OCI-M2 (cell line): ENCODE measurements around the gene PC.

Experiments
- DNase-seq: peaks from one replicate; lab custom pipeline; 2025; ENCODE audit not compliant: unreplicated experiment; lab: John Stamatoyannopoulos, UW

PC gene

DNA sequence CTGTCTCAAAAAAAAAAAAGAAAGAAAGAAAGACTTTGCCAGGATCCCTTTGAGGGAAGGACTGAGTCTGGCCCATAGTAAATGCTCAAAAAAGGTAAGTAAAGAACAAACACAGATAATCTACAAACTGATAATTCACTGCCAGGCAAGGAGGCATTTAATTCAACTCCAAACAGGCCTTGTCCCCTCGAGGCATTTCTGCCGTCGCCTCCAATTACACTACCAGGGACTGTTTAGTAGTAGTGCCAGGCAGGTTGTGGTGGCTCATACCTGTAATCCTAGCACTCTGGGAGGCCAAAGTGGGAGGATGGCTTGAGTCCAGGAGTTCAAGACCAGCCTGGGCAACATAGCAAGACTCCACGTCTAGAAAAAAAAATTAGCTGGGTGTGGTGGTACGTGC lies 43.7 kb downstream of the PC start:
- DNase-seq: no peak

DNA sequence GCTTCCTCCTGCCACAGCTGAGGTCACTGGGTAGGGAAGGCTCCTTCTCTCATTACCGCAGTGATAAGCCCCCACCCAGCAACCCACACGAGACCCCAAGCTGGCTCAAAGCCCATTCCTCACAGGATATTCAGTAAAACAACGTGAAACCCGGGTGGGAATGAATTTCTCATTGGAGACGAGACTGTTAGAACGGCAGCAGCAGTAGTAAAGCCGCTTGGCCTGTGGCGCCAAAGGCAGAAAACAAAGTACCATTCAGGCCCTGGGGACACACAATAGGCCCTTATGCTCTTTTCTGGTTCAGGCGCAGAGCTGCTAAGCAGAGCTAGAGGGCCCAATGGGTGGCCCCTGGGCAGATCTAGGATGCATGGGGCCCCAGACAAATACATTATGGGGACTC lies 45.3 kb downstream of the PC start:
- no peak for DNase-seq

DNA sequence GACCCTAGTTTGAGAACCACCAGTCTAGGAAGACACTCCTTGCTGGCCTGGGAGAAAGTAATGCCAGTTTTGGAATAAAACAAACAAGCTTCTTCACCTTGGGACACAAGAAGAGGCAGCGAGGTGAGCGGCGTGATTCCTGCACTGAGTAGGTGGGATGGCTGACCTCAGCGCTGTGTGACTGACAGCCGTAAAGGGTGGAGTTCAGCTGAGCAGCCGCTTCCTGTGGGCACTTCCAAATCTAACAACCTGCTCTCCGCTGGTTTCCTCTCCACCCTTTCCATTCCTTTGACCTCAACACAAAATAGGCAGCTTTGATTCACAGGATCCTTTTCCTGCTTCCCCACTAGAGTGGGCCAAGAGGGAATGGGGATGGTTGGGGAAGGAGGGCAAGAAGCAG lies 45.8 kb downstream of the PC start:
- no peak for DNase-seq

DNA sequence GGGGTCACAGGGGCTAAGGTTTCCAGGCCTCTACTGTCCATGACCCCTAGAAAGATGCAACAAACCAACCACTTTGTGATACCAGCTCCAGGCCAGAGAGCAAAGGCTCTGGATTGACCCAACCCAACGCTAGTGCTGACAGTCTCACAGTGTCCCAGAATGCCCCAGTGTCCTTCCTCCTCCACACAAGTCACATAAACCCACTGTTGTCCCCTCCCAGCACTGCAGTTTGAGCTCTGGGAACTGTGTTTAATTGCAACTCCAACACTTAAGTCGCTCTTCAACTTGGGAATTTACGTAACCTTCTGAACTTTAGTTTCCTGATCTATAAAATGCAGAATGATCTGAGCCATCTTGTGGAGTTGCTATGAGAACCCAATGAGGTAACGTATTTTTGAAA lies 47.5 kb downstream of the PC start:
- no peak for DNase-seq

DNA sequence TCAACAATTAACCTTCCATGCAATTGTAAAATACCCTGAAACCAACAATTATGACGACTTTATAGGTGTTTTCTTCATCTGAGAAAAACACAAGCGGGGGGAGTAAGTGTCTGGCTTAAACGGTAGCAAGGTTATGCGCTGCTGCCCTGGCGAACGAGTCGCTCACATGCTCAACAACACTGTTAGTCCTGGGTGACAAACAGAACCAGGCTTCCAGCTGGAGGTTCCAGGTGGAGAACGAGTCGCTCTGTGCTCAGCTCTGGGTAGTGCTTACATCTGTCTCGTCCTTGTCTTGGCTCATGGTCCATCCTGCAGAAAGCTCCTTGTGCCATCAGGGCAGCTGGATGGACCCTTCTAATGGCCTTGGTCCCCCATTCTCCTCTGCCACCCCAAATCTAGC lies 48.2 kb downstream of the PC start:
- DNase-seq: no peak

DNA sequence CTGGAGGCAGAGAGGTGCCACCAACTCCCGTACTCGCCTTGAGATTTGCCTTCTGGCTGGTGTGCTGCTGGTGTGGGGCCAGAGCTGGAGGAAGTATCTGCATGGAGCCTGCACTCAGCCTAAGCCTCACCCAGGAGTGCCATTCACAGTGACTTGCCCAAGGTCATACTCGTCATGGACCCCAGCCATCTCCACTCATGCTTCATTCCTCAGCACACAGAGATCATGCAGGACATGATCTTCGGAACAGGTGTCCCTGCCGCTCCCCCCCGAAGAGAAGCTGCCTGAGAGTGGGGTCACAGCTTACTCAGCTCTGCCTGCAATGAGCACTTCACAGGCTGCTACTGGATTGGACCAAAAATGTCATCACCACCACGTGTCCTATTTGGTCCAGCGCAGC lies 49.0 kb downstream of the PC start:
- no peak for DNase-seq

DNA sequence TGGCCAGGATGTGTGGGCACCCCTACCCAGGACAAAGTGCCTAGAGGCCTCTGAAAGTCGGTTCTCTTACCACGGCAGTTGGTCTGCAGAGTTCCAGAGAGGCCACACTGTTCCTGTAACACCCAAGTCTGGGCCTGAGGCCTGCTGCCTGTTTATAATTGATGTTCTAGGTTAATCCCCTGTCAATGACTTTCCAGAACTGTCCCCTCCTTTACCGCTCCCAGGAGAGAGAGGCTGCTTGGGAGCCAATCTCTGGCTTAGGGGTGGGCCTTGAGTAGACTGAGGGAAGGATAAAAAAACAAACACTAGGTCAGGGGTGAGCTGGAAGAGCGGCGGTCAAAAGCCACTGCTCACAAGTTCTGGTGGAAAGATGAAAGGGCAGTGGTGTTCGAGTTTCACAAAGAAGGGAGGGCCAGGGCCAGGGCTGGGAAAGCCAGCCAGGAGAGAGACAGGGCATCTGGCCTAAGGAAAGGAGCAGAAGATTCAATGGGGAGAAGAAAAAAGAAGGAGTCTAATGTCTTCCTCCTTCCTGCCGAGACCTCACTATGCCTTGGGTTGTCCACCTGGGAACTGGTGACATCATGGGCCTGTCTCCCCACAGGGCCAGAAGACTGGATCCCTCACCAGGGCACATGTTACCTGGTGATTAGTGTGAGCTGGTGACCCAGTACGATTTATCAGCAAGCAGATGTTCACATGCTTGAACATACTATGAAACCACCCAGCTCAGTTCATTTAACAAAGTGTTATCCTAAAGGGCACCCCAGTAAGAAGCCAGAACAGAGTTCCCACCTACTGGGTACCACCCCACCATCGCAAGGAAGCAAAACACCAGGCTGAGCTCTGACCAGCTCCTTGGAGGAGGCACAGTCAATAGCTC lies 50.2 kb downstream of the PC start:
- no peak for DNase-seq

DNA sequence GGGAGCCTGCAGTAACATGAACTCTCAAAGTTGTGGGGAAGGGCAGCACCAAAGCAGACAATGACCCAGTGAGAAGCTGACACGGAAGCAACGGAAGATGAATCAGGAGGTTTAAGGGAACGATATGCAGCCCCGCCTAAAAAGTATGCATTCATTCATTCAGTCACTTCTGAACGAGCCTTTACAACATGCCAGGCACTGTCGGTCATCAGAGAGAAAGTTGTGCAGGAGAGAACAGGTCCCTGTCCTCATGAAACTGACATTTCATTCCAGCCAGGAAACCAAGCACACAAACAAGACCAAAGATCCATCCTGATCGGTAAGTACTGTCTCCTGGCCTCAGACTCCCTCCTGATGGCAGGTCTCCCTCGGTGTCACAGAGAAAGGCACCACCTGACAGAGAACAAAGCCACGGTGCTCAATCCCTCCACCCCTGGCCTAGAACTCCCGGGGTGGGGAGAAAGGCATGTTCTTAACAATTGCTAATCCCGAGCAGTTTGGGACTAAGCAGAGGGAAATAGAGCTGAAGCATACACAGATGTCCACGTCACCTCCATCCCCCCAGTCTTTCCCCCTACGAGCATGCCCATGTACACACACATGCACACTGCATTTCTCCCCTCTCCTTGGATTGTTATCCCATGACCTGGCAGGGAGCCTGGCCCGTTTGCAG lies 52.0 kb downstream of the PC start:
- DNase-seq: no peak

DNA sequence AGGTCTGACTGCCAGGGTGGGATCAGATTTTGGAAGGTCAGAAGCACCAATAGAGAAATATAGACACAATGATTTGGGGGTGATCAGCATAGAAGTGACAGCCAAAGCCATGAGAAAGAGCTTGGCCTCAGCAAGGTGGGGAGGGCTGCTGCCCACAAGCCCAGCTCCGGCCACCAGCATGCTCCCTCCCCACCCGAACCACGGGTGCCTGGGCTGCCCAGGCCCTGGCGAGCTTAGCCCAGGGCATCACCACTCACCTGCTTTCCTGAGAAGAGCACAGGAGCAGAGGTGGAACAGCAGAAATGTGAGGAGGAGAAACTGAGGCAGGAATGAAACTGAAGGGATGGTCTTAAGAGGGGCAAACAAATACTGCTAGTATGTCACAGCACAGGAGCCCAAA lies 52.6 kb downstream of the PC start:
- no peak for DNase-seq

DNA sequence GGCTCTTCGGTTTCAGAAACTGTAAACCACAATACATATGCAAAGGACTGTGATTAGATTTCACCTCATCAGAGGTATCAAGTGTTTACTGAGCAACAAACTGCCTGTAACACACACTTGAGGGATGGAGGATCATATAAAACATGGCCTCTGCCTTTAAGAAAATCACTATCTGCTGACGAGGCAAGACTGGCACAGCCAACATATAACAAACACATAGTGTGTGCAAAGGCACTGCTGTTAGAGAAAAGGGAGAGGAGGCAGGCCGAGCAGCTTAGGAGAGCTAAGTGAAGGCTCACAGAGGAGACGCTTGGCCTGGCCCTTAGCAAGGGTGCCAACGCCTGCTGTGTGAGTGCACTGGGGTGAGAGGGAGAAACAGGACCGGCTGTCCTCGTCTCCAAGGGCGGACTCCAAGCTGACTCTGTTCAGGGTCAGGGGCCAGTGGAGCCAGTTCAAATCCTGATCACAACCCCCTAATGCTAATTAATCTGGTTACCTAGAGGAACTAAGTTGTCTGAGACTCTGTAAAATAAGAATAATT lies 53.1 kb downstream of the PC start:
- DNase-seq: no peak

DNA sequence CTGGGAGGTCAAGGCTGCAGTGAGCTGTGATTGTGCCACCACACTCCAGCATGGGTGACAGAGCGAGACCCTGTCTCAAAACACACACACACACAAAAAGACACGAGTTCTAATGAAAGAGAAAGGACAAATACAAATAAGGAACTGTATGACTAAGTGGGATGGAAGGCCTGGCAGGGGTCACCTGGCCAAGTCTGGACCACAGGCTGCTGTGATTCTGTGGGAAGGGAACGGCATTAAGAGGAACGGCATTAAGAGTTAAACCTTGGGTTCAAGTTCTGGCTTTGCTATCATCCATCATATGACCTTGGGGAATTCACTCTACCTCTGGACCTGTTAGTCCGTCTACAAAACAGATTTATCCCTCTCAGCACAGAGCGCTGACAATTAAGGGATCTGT lies 53.6 kb downstream of the PC start:
- DNase-seq: no peak

DNA sequence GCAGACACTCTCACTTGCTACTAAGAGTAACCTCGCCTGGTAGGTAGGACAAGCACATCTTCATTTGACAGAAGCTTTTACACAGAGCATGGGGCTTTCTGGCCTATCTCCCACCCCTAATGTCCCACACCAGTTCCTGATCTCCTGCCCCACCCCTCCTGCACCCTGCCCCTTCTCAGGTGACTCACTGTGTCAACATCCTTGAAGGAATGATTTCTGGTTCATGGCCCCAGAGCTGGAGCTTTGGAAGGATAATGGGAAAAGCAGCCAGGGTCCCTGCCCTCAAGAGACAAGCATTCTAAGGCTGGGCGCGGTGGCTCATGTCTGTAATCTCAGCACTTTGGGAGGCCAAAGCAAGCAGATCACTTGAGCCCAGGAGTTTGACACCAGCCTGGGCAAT lies 54.1 kb downstream of the PC start:
- DNase-seq: no peak

DNA sequence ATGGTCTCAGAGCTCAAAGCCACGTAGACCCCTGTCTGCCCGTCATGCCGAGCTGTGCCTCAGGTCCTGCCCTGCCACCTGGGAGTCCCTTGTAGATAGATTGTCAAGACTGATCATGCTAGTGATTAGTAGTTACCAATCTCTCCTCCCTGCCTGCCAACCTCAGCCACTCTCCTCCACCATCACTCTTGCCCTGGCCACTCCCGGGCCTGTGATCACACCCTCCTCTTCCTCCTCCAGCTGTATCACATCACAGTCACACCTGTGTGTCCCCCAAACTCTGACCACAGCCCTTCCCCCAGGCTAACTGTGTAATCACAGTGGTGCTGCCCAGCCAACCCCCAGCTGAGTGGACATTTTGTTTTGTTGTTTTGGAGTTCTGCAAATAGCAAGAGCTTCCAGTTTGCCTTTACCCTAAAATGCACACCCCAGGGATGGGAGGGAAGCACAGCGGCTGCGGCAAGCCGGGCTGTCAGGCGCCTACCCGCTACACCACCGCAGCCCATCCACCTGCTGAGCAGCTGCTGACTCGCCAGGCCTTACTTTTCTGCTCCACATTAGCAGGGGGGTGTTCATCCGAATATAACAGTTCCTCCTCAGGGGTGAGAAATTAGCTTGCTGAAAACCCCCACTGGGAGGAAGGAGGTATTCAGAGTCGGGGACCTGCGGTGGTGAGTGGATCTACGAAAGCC lies 55.6 kb downstream of the PC start:
- DNase-seq: no peak

DNA sequence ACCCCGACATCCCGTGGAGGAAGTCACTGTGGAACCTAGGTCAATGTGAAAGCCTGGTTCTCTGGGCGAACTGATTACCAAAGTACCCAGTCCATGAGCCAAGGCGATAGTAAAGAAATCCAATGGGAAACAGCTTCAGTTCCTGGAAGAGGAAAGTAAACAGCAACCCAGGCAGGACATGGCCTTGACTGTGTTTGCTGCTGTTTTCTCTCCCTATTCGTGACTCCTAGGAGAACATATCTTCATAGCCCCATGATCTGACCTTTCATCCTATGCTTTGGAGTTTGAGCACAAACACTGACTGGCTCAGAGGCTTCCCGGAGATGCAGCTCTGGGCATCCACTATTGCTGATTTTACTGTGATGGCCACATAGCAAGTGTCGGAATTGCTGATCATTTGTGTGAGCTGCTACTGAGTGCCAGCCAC lies 56.2 kb downstream of the PC start:
- no peak for DNase-seq

DNA sequence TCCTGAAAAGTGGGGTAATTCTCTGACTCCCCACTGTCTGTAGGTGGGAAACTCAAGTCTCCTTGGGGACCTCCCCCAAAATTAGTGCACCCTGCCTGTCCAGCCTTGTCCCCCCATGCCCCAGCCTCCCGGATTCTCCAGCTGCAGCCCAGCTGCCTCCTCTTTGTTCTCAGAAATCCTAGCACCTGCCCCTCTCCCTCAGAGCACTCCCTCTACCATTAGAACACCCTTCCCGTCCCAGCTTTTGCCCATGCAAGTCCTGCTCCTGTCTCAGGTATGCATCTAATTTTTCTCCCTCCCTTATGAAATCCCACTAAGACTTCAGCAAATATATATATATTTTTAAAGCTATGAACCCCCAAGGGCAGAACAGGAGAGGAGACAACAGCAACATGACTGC lies 64.0 kb downstream of the PC start:
- DNase-seq: no peak

DNA sequence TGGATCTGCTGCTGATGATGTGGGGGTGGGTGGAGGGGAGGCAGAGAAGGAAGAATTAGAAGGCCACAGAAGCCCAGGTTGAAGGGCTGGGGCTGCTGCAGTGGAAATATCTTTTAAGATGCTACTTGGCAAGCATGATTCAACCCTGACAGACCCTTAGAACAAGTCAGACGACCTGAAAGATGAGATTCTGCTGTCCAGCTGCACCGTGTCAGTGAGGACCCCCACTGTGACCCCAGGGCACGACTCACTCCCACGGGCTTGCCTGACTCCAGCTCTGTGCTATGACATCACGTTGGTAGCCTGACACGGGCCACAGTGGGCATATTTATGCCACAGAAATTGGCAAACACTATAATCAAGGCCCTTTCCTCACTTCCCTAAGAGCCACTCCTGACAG lies 65.3 kb downstream of the PC start:
- no peak for DNase-seq

DNA sequence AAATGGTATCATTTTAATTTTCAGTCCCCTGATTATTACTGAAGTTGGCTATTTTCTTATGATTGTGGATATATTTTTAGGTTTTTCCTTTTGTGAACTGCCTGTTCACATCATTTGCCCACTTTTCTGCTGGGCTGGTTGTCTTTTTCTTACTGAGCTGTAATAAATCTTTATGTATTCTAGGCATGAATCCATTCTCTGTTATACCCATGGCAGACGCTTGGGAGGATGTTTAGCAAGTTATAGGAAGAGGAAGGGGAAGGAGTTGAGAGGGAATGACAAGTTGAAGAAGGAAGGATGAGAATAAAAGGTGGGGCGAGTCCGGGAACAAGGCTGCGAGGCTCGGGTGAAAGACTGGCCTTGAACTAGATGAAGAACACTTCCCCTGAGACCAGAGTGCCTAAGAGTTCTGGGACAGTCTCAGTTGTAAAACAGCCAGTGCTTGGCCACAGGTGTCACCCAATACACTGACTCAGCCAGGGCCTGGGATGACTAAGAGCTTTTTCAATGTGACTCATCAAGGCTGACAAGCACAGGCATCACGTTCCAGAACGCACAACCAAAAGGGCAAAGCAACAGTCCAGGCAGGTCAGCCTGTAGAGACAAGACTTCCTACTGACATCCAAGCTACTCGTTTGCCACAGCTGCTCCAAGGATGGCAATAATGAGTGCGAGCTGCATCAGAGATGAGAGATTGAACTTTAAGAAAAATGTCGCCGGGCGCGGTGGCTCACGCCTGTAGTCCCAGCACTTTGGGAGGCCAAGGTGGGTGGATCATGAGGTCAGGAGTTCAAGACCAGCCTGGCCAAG lies 66.1 kb downstream of the PC start:
- DNase-seq: no peak

DNA sequence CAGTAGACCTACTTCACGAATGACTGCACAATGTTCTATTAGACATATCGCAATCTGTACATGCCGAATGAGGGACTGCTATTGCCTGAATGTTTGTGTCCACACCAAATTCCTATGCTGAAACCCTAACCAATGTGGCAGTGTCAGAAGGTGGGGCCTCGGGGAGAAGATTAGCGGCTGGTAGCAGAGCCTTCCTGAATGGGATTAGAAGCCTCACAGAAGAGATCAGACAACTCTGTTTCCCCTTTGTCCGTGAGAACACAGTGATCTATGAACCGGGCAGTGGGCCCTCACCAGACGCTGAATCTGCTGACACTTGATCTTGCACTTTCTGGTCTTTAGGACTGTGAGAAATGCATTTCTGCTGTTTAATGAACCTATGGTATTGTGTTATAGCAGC lies 68.2 kb downstream of the PC start:
- no peak for DNase-seq

DNA sequence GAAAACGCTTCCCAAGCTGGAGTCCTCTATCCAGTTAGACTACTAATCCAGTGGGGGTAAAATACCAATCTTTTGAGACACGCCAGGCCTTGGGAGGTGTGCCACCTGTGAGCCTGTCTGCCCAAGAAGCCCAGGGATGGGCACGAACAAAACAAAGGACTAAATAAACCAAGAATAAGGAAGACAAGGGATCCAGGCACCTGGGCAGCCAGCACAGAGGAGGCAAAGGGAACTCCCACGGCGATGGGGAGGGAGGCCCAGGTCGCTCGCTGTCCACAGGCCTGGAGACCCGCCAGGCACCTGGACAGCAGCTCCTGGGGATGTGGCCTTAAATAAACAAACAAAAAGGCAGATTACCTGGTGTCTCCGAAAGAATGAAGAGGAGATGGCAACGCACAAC lies 69.9 kb downstream of the PC start:
- no peak for DNase-seq

DNA sequence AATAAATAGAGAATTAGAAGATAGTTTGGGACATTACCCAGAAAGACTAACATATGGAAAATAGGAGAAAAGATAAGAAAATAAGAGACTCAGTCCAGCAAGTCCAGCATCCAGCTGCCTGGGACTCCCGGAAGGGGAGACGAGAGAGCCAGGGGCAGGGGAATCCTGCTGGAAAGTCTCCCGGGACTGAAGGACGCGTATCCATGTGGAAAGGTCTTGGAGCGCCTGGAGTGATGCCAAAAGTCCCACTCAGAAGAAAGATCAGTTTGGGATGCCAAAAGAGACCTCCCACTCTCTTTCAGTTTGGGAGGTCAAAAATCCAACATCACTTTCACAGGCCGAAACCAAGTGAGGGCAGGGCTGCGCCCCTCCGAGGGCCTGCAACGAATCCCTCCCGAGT lies 70.7 kb downstream of the PC start:
- no peak for DNase-seq

DNA sequence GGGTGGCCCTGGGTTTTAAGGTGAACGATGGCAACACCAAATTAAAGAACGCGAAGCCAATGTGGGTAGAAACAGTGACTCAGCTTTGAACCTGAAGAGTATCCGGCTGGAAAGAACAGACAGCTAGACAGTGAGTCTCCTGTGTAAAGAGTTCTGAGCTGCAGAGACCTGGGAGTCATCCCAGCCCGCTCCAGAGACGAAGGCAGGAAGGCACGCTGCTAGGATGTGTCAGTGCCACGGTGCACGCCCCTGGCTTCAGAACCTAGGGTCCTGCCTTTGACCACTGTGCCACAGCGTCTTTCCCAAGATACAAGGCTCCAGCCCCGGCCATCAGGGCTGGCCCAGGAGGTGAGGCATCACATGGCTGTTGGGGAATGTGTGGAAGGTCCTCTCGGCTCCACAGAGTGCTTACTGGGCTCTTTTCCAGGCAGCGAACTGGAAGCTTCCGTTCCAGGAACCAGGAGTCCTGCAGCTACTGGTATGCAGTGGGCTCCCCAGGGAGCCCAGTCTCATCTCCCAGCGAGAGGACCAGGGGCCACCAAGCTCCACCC lies 71.4 kb downstream of the PC start:
- no peak for DNase-seq
